Nephron (organoid): ENCODE results near the gene RASSF10.
"Not testable (repeated sequence)": the region's sequence is repeated elsewhere in the genome, so short reads cannot be mapped to it uniquely, and the experiment has no call there.

Experiments used
- H3K27ac Mint-ChIP-seq, 3 experiments: 2 replicates each; pipeline ENCODE4 v1.8.0; 2020; ENCODE audit warnings: mixed read lengths in 3 of 3, mild to moderate bottlenecking in 2 of 3, moderate library complexity in 1 of 3
- H3K27me3 Mint-ChIP-seq: 2 replicates; pipeline ENCODE4 v1.8.0; 2021; ENCODE audit warnings: low read depth, mild to moderate bottlenecking, moderate library complexity, mixed read lengths
- H3K36me3 Mint-ChIP-seq: 2 replicates; pipeline ENCODE4 v1.8.0; 2020; ENCODE audit warnings: low read depth, mixed read lengths
- H3K4me1 Mint-ChIP-seq: 2 replicates; pipeline ENCODE4 v1.8.0; 2020; ENCODE audit warnings: mixed read lengths
- H3K4me3 Mint-ChIP-seq, 3 experiments: 2 replicates each; pipeline ENCODE4 v1.8.0; 2020; ENCODE audit warnings: mild to moderate bottlenecking in 3 of 3, mixed read lengths in 3 of 3, moderate library complexity in 2 of 3
- H3K9me3 Mint-ChIP-seq: 2 replicates; pipeline ENCODE4 v1.8.0; 2020; ENCODE audit warnings: mixed read lengths
- TF ChIP-seq, protein P1 (sequence below), 3 experiments: fragments of 200-600 bp; sonication (generic); IDR thresholded peaks; one replicate each; pipeline ENCODE4 v1.5.0; 2021; ENCODE audit warnings: antibody characterized with exemption in 3 of 3; ENCODE audit not compliant: unreplicated experiment in 3 of 3

The RASSF10 gene

DNA sequence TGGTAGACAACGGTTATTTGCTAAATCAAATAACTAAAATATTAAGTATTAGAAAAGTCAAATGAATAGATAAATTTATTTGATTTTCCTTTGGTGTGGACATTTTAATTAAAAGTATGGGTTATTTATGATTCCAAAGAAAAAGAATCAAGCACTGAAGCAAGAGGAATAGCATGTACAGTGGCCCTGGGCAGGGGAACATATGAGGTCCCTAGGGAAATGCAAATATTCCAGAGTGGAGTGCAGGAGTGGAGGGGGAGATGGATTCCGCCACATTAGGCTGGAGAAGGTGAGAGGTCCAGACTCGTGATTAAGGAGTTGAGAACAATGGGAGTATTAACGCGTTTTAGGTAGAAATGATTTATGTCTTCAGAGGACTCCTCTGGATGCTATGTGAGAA, 30.0 kb downstream of the RASSF10 start:
- TF ChIP-seq, protein P1, sequence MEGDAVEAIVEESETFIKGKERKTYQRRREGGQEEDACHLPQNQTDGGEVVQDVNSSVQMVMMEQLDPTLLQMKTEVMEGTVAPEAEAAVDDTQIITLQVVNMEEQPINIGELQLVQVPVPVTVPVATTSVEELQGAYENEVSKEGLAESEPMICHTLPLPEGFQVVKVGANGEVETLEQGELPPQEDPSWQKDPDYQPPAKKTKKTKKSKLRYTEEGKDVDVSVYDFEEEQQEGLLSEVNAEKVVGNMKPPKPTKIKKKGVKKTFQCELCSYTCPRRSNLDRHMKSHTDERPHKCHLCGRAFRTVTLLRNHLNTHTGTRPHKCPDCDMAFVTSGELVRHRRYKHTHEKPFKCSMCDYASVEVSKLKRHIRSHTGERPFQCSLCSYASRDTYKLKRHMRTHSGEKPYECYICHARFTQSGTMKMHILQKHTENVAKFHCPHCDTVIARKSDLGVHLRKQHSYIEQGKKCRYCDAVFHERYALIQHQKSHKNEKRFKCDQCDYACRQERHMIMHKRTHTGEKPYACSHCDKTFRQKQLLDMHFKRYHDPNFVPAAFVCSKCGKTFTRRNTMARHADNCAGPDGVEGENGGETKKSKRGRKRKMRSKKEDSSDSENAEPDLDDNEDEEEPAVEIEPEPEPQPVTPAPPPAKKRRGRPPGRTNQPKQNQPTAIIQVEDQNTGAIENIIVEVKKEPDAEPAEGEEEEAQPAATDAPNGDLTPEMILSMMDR (IDR thresholded peaks at IDR 0.05; ENCODE audit: unreplicated experiment in 3 of 3): no peak
- Mint-ChIP-seq H3K27ac (peak overlapping the region in 1 of 3 experiments; percentile 14), H3K4me3 (no peak overlapping the region), H3K9me3 (no peaks in the 10 kb centered on the region), H3K4me1 (peaks cover 29% of the 10 kb centered on the region), H3K36me3 (no peaks in the 10 kb centered on the region), H3K27me3 (peaks cover 7% of the 10 kb centered on the region)

DNA sequence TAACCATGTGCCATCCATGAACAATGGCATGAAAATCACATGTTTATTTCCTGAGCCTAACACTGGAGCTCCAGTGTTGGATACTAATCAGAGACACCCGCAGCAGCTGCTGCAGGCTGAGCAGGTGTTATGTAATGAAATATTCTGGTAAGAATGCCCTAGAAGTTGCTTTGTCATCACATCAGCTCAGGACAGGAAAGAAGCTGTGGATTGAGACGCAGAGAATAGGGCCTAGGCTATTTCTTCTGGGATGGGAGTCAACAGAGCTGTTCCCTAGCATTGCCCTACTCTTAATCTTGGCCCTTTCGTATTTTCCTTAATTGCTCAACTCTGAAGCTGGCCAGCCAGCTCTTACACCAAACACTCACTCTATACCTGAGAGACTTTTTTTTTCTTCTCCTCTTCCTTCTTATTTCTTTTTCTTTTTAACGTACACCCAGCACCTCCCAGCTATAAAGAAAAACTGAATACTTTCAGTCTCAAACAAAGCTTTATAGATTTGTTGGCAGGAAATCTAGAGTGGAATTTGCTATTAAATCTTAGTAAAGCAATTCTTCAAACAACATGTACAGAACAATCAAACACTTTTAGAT, 31.9 kb downstream of the RASSF10 start:
- peaks cover 5% of the 10 kb centered on the region for H3K27me3 Mint-ChIP-seq
- no peaks in the 10 kb centered on the region for H3K36me3 Mint-ChIP-seq
- peak overlapping the region; percentile 12 to 76 (median 46) for H3K27ac Mint-ChIP-seq
- H3K9me3 Mint-ChIP-seq: no peaks in the 10 kb centered on the region
- no peak overlapping the region for H3K4me3 Mint-ChIP-seq
- H3K4me1 Mint-ChIP-seq: peaks cover 29% of the 10 kb centered on the region
- TF ChIP-seq, protein P1 (IDR thresholded peaks at IDR 0.05; ENCODE audit: unreplicated experiment in 3 of 3): no peak

DNA sequence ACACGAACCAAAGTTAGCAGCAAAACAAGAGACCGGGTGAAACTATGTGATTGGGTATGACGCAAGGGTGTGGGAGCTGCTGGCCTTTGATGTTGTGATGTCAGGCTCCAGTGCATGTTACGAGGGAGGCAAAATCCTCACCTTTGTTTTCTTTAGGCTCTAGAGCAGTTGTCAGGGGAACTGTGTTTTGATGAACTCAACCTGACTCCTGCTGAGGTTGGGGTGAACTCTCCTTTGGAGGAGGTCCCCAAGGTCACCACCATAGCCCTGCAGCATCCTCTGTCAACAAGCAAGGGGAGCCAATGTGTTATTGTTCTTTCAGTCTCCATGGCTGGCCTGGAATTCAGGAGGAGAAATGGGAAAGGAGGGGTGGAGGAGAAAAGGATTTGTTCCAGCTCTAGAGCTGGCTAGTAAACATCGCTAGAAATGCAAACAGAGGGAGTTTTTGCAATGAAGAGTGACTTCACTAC, 33.8 kb downstream of the RASSF10 start:
- no peaks in the 10 kb centered on the region for H3K36me3 Mint-ChIP-seq

DNA sequence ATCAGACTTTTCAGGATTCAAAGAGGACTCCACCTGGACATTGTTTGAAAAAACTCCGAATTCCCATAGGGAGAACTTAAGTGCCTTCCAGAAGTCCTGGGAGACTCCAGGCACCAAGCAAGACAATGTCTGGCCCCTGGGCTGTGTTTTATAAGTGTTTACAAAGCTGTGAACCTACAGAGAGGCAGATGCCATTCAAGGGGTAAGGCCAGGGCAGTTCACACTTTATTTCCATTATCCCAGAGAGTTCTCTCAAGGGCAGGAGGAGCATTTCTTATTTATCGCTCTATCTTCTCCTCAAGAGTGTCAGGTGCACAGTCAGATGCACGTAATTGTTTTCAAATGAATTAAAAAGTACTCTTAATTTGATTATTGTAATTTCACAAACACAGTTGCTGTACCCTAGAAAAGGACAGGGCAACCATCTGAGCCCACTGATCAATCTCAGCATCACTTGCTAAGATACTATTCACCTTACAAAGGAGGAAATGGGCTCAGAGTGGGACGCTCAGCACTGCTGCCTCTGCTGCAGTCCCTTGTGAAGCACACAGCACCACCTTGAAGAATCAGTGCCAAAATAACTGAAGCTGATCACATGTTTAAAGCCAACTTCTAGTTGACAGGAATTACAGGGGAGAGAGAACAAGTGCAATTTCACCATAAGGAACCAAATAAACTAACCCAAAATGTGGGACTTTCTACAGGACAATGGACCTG, 35.0 kb downstream of the RASSF10 start:
- Mint-ChIP-seq H3K4me3 (no peak overlapping the region), H3K9me3 (no peaks in the 10 kb centered on the region), H3K27ac (no peak overlapping the region), H3K36me3 (no peaks in the 10 kb centered on the region), H3K4me1 (peaks cover 22% of the 10 kb centered on the region), H3K27me3 (no peaks in the 10 kb centered on the region)
- TF ChIP-seq, protein P1 (IDR thresholded peaks at IDR 0.05; ENCODE audit: unreplicated experiment in 3 of 3): no peak

More for the DNA sequence above, 33.8 kb downstream of the RASSF10 start:
- Mint-ChIP-seq H3K27me3 (peaks cover 5% of the 10 kb centered on the region), H3K27ac (peak overlapping the region; percentile 6 to 27 (median 20)), H3K9me3 (no peaks in the 10 kb centered on the region), H3K4me1 (peaks cover 29% of the 10 kb centered on the region), H3K4me3 (no peak overlapping the region)
- TF ChIP-seq, protein P1 (IDR thresholded peaks at IDR 0.05; ENCODE audit: unreplicated experiment in 3 of 3): no peak

DNA sequence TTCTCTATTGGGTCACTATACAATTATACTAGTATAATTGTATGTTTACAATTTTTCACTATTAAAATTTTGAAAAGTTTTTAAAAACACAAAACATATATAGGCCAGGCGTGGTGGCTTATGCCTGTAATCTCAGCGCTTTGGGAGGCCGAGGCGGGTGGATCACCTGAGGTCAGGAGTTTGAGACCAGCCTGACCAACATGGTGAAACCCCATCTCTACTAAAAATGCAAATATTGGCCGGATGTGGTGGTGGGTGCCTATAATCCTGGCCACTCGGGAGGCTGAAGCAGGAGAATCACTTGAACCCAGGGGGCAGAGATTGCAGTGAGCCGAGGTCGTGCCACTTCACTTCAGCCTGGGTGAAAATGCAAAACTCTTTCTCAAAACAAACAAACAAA, 36.0 kb downstream of the RASSF10 start:
- not testable (repeated sequence) for H3K4me3 Mint-ChIP-seq, H3K27ac Mint-ChIP-seq, H3K36me3 Mint-ChIP-seq, H3K9me3 Mint-ChIP-seq, H3K27me3 Mint-ChIP-seq
- peaks cover 15% of the 10 kb centered on the region for H3K4me1 Mint-ChIP-seq

DNA sequence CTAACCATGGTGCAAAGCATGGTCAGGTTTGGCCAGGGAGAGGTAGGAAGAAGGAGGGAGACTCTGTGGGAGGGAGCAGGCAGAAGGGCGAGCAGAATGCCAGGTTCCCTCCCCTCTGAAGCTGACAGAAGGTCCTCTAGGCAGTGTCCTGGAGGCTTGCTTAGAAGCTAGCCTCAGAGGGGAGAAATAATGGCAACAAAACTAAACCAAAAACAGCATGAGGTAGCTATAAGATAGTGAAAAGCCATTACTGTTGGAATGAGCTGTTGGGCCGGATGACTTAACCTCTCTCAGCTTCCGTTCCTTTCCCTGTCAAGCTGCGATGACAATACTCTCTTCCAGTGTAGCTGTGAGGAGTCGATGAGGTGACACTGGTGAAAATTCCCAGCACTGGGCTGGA, 36.6 kb downstream of the RASSF10 start:
- Mint-ChIP-seq H3K4me1 (peaks cover 15% of the 10 kb centered on the region), H3K9me3 (peaks cover 8% of the 10 kb centered on the region), H3K36me3 (no peaks in the 10 kb centered on the region), H3K27ac (no peak overlapping the region), H3K27me3 (no peaks in the 10 kb centered on the region), H3K4me3 (no peak overlapping the region)
- TF ChIP-seq, protein P1 (IDR thresholded peaks at IDR 0.05; ENCODE audit: unreplicated experiment in 3 of 3): no peak
